GM23338 (cell line): ENCODE results near the gene PSD. TPM values are rescaled to one million over a fixed set of nuclear protein-coding genes. Genes with fewer than 3 reads are reported as not detected.

Experiments
- ATAC-seq: fragments of 200-7000 bp; cut with Tn5 transposase; 3 replicates; pipeline ENCODE4 v1.9.1; 2020
- DNase-seq: peaks from one replicate; pipeline ENCODE4 v3.0.0-alpha.2; 2015; ENCODE audit warnings: low spot score
- H2AFZ ChIP-seq: fragments of 200-600 bp; sonication (generic); 2 replicates; pipeline ENCODE4 v1.8.0; 2016; ENCODE audit warnings: antibody characterized with exemption, mild to moderate bottlenecking, moderate library complexity
- H3F3A ChIP-seq: fragments of 200-600 bp; sonication (generic); replicated peaks from 2 replicates; pipeline ENCODE4 v1.8.0; 2017; ENCODE audit warnings: antibody characterized with exemption, mixed run types, low read depth
- H3K27ac ChIP-seq: fragments of 200-600 bp; sonication (generic); 2 replicates; pipeline ENCODE4 v1.6.1; 2016; ENCODE audit warnings: low read depth
- H3K27me3 ChIP-seq: fragments of 200-600 bp; sonication (generic); 2 replicates; pipeline ENCODE4 v1.8.0; 2016; ENCODE audit warnings: mild to moderate bottlenecking, mixed run types, moderate library complexity; ENCODE audit not compliant: insufficient read depth
- H3K36me3 ChIP-seq: fragments of 200-600 bp; sonication (generic); 2 replicates; pipeline ENCODE4 v1.8.0; 2016; ENCODE audit warnings: mild to moderate bottlenecking; ENCODE audit not compliant: insufficient read depth
- H3K4me1 ChIP-seq: fragments of 200-600 bp; sonication (generic); 2 replicates; pipeline ENCODE4 v1.8.0; 2016; ENCODE audit warnings: mild to moderate bottlenecking, moderate library complexity; ENCODE audit not compliant: insufficient read depth
- H3K4me2 ChIP-seq: fragments of 200-600 bp; sonication (generic); 2 replicates; pipeline ENCODE4 v1.7.1; 2017; ENCODE audit warnings: mixed run types
- H3K4me3 ChIP-seq: fragments of 200-600 bp; sonication (generic); 2 replicates; pipeline ENCODE4 v1.6.1; 2016; ENCODE audit warnings: mixed run types
- H3K79me2 ChIP-seq: fragments of 200-600 bp; sonication (generic); replicated peaks from 2 replicates; pipeline ENCODE4 v1.8.0; 2017; ENCODE audit warnings: mild to moderate bottlenecking; ENCODE audit not compliant: insufficient read depth
- H3K9me2 ChIP-seq: fragments of 200-600 bp; sonication (generic); 2 replicates; pipeline ENCODE4 v1.8.0; 2017; ENCODE audit not compliant: insufficient read depth
- H4K20me1 ChIP-seq: fragments of 200-600 bp; sonication (generic); replicated peaks from 2 replicates; pipeline ENCODE4 v1.8.0; 2017; ENCODE audit warnings: mild to moderate bottlenecking; ENCODE audit not compliant: insufficient read depth
- H3K27ac Mint-ChIP-seq: 2 replicates; pipeline ENCODE4 v1.8.0; 2020; ENCODE audit warnings: inconsistent platforms, mild to moderate bottlenecking, moderate library complexity, mixed read lengths
- H3K27me3 Mint-ChIP-seq: 3 replicates; pipeline ENCODE4 v1.8.0; 2022; ENCODE audit warnings: low read depth, mild to moderate bottlenecking, moderate library complexity, mixed read lengths, inconsistent platforms; ENCODE audit not compliant: insufficient read depth, poor library complexity
- H3K36me3 Mint-ChIP-seq: 3 replicates; pipeline ENCODE4 v1.8.0; 2021; ENCODE audit warnings: low read depth, mild to moderate bottlenecking, inconsistent platforms, moderate library complexity, mixed read lengths
- H3K4me1 Mint-ChIP-seq: 3 replicates; pipeline ENCODE4 v1.8.0; 2020; ENCODE audit warnings: mild to moderate bottlenecking, inconsistent platforms, mixed read lengths
- H3K4me3 Mint-ChIP-seq: 3 replicates; pipeline ENCODE4 v1.8.0; 2021; ENCODE audit warnings: moderate library complexity, mild to moderate bottlenecking, inconsistent platforms, mixed read lengths
- H3K9me3 Mint-ChIP-seq: 3 replicates; pipeline ENCODE4 v1.8.0; 2020; ENCODE audit warnings: moderate library complexity, mild to moderate bottlenecking, inconsistent platforms, mixed read lengths
- CREB1 ChIP-seq: fragments of 250-450 bp; sonication (Bioruptor Pico); IDR thresholded peaks from 2 replicates; pipeline ENCODE4 v1.5.0; 2020; ENCODE audit warnings: low read depth, mild to moderate bottlenecking, moderate library complexity
- POLR2AphosphoS5 ChIP-seq: IDR thresholded peaks from 2 replicates; pipeline ENCODE4 v1.6.1; 2016; ENCODE audit warnings: antibody characterized with exemption, low read depth
- REST ChIP-seq: IDR thresholded peaks from one replicate; pipeline ENCODE4 v1.6.1; 2018; ENCODE audit warnings: antibody characterized with exemption; ENCODE audit not compliant: unreplicated experiment
- polyA plus RNA-seq: library from polyadenylated mRNA; unstranded; fragments of >200 nt; fragmentation: Nextera tagmentation; extraction: Ambion mirVana; gene quantifications from 2 replicates; pipeline ENCODE4 v1.2.1, GENCODE V29; 2016
- total RNA-seq: library from RNA; depleted of rRNA; stranded (reverse); fragments of >200 nt; shearing (Covaris generic); gene quantifications from 2 replicates; pipeline ENCODE4 v1.2.3, GENCODE V29; 2014
- TF ChIP-seq, protein P1 (sequence below): IDR thresholded peaks from 2 replicates; pipeline ENCODE4 v1.6.1; 2016; ENCODE audit warnings: antibody characterized with exemption
- TF ChIP-seq, protein P2 (sequence below): fragments of 250-450 bp; sonication (Bioruptor Pico); IDR thresholded peaks from 2 replicates; pipeline ENCODE4 v1.5.0; 2020; ENCODE audit warnings: mild to moderate bottlenecking, moderate library complexity

Gene PSD
- total and polyA plus RNA-seq, 2 experiments from 2014 or later: 1.9 to 6.8 TPM

- peak overlapping the region; percentile 91 for H2AFZ ChIP-seq
- peak overlapping the region; percentile 32; the same call in 1 of the 2 replicates for H3K27ac Mint-ChIP-seq
- ATAC-seq: peak; percentile 4
- no peaks in the 10 kb centered on the region for H3K9me2 ChIP-seq
- peak overlapping the region; percentile 100 for H3K4me2 ChIP-seq
- TF ChIP-seq REST: peak; percentile 87
- TF ChIP-seq, protein P1, sequence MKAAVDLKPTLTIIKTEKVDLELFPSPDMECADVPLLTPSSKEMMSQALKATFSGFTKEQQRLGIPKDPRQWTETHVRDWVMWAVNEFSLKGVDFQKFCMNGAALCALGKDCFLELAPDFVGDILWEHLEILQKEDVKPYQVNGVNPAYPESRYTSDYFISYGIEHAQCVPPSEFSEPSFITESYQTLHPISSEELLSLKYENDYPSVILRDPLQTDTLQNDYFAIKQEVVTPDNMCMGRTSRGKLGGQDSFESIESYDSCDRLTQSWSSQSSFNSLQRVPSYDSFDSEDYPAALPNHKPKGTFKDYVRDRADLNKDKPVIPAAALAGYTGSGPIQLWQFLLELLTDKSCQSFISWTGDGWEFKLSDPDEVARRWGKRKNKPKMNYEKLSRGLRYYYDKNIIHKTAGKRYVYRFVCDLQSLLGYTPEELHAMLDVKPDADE: peak; percentile 20; the same call in 1 of the 2 replicates
- TF ChIP-seq POLR2AphosphoS5: peak; percentile 46
- TF ChIP-seq, protein P2, sequence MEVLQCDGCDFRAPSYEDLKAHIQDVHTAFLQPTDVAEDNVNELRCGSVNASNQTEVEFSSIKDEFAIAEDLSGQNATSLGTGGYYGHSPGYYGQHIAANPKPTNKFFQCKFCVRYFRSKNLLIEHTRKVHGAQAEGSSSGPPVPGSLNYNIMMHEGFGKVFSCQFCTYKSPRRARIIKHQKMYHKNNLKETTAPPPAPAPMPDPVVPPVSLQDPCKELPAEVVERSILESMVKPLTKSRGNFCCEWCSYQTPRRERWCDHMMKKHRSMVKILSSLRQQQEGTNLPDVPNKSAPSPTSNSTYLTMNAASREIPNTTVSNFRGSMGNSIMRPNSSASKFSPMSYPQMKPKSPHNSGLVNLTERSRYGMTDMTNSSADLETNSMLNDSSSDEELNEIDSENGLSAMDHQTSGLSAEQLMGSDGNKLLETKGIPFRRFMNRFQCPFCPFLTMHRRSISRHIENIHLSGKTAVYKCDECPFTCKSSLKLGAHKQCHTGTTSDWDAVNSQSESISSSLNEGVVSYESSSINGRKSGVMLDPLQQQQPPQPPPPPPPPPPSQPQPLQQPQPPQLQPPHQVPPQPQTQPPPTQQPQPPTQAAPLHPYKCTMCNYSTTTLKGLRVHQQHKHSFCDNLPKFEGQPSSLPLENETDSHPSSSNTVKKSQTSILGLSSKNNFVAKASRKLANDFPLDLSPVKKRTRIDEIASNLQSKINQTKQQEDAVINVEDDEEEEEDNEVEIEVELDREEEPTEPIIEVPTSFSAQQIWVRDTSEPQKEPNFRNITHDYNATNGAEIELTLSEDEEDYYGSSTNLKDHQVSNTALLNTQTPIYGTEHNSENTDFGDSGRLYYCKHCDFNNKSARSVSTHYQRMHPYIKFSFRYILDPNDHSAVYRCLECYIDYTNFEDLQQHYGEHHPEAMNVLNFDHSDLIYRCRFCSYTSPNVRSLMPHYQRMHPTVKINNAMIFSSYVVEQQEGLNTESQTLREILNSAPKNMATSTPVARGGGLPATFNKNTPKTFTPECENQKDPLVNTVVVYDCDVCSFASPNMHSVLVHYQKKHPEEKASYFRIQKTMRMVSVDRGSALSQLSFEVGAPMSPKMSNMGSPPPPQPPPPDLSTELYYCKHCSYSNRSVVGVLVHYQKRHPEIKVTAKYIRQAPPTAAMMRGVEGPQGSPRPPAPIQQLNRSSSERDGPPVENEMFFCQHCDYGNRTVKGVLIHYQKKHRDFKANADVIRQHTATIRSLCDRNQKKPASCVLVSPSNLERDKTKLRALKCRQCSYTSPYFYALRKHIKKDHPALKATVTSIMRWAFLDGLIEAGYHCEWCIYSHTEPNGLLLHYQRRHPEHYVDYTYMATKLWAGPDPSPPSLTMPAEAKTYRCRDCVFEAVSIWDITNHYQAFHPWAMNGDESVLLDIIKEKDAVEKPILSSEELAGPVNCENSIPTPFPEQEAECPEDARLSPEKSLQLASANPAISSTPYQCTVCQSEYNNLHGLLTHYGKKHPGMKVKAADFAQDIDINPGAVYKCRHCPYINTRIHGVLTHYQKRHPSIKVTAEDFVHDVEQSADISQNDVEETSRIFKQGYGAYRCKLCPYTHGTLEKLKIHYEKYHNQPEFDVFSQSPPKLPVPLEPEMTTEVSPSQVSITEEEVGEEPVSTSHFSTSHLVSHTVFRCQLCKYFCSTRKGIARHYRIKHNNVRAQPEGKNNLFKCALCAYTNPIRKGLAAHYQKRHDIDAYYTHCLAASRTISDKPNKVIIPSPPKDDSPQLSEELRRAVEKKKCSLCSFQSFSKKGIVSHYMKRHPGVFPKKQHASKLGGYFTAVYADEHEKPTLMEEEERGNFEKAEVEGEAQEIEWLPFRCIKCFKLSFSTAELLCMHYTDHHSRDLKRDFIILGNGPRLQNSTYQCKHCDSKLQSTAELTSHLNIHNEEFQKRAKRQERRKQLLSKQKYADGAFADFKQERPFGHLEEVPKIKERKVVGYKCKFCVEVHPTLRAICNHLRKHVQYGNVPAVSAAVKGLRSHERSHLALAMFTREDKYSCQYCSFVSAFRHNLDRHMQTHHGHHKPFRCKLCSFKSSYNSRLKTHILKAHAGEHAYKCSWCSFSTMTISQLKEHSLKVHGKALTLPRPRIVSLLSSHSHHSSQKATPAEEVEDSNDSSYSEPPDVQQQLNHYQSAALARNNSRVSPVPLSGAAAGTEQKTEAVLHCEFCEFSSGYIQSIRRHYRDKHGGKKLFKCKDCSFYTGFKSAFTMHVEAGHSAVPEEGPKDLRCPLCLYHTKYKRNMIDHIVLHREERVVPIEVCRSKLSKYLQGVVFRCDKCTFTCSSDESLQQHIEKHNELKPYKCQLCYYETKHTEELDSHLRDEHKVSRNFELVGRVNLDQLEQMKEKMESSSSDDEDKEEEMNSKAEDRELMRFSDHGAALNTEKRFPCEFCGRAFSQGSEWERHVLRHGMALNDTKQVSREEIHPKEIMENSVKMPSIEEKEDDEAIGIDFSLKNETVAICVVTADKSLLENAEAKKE (CRISPR knock-in tag): no peak
- TF ChIP-seq CREB1: peak; percentile 51; the same call in 1 of the 2 replicates
- peaks cover 19% of the 10 kb centered on the region for H3K4me1 Mint-ChIP-seq
- peaks cover 15% of the 10 kb centered on the region for H3K4me1 ChIP-seq
- no peaks in the 10 kb centered on the region for H3K79me2 ChIP-seq
- peak overlapping the region; percentile 97 for H3K4me3 Mint-ChIP-seq
- H3K36me3 Mint-ChIP-seq: peaks cover 15% of the 10 kb centered on the region
- peaks cover 27% of the 10 kb centered on the region for H3F3A ChIP-seq
- peaks cover 41% of the 10 kb centered on the region for H3K27me3 Mint-ChIP-seq
- DNase-seq: peak; percentile 85
- H3K27me3 ChIP-seq: 0 out of 2 replicates have a peak, but pooled peaks cover 6% of the 10 kb centered on the region
- H3K36me3 ChIP-seq: no peaks in the 10 kb centered on the region; the same call in 1 of the 2 replicates
- H3K9me3 Mint-ChIP-seq: no peaks in the 10 kb centered on the region; the same call in 2 of the 3 replicates
- peak overlapping the region; percentile 82 for H3K4me3 ChIP-seq
- no peaks in the 10 kb centered on the region; the same call in none of the 2 replicates for H4K20me1 ChIP-seq
- H3K27ac ChIP-seq: 0 out of 2 replicates have a peak overlapping the region, but pooled peaks have one; percentile 55
Measured at GRCh38 chr10:102419269-102420180, 940 bp upstream of the PSD start.
